Fibroblast of skin of left biceps (primary cell): ENCODE results near the gene AXL.
"Not testable (repeated sequence)": the region's sequence is repeated elsewhere in the genome, so short reads cannot be mapped to it uniquely, and the experiment has no call there.

Experiments
- DNase-seq, 2 experiments: peaks; one replicate each; pipeline ENCODE4 v3.0.0-alpha.2; 2013; ENCODE audit warnings: low read depth in 2 of 2

Gene AXL

GRCh38 chr19:41273076-41273475, 54.1 kb downstream of the AXL start:
- no peak for DNase-seq

DNA sequence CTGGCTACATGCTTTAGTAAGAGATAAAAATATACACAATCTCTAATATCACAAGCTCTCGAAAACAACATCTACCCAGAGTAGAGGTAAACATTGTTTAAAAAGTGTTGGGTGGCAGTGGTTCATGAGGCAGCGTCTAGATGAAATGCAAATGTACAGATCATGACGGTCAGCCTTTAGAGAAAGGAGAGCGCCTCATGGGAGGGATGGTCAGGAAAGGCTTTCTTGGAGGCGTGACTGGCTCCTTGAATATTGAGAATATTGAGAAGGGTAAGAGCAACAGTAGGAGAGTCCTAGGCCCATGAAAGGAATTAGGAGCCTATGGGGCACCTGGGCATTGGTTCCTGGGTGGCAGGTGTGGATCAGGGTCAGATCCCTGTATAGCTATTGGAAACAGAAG, 55.8 kb downstream of the AXL start:
- DNase-seq: no peak

GRCh38 chr19:41276231-41276630, 57.2 kb downstream of the AXL start:
- DNase-seq: no peak

DNA sequence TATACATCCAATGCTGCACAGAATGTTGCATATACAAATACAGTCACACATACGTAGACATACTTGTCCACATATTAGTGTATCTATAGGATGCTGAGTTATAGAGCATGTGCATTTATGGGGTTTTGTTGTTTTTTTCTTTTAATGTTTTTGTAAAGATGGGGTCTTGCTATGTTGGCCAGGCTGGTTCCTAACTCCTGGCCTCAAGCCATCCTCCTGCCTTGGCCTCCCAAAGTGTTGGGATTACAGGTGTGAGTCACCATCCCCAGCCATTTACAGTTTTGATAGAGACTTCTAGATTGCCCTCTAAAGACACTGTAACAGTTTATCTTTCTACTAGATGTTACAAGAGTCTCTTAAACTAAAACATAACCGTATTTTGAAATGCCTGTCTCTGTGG, 59.5 kb downstream of the AXL start:
- no peak for DNase-seq

GRCh38 chr19:41288673-41289530, 69.9 kb downstream of the AXL start:
- no peak for DNase-seq

DNA sequence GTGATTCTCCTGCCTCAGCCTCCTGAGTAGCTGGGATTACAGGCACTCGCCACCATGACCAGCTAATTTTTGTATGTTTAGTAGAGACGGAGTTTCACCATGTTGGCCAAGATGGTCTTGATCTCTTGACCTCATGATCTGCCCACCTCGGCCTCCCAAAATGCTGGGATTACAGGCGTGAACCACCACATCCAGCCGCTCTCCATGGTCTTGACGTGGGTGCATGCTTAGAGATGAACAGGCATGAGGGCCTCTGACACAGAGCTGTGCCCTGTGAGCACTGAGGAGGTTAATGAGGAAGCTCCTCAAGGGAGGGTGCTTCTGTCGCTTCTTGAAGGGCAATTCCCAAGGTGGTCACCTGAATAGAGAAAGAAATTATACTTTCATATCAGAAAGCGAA, 70.8 kb downstream of the AXL start:
- not testable (repeated sequence) for DNase-seq

DNA sequence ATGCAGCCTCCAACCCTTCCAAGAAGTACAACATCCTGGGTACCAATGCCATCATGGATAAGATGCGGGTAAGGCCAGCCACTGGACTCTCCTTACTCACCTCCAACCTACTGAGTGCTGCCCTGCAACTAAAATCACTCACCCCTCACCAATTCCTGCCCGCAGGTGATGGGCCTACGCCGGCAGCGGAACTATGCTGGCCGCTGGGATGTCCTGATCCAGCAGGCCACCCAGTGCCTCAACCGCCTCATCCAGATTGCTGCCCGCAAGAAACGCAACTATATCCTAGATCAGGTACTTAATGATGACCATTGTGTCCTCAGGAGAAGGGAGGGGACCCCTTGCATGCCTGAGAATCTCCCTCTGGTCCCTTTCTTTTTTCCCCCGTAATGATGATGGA, 75.4 kb downstream of the AXL start:
- no peak for DNase-seq

DNA sequence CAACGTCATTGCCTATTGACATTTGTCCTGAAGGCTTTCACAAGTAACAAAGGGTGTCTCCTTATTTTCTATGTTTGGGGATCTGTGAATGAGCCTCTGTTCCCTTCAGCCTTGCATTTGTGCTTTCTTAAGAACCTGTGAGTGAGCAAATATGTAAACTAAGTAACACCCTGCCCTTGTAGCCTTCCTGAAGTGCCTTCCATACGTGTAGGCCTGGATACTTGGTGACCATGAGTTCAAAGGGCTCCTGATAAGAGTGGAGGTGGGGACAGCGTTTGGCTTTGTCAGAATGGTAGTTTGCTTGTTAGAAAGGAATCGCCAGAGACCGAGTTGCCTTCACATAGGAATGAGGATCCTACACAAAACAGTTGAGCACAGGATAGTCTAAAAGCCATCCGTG, 76.5 kb downstream of the AXL start:
- no peak for DNase-seq

GRCh38 chr19:41296433-41296871, 77.4 kb downstream of the AXL start:
- DNase-seq: no peak

DNA sequence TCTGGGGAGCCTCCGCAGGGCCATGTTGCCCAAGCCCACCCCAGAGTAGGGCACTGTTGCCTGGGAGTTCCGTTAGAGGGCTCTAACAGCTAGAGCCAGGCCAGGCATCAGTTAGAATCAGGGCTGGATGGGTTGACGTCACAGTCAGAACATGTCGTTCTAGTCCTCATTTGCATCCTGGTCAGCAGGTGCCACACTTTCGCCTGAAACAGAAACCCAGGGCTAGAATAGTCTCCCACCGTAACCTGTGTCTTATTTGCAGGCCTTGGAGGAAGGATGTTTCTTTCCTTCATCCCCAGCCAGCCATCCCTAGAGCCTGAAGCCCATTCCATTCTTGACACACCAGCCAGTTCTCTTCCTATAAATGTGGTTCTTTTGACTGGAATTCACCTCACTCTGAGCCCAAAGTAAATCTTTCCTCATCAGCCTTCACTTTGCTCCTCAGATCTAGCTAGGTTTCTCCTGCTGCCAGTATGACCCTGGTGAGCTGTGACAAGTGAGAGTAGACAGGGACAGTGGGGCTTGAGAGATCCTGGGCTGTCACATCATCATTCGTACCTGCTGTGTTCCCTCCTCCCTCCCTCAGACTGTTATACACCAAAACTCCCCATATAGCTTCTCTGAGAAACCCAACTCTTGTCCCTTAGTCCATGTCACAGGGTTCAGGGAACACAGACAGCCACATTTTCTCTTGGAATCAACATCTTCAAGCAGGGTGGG, 78.8 kb downstream of the AXL start:
- DNase-seq: no peak

- no peak for DNase-seq
Observed at GRCh38 chr19:41298348-41298964, 79.4 kb downstream of the AXL start.

DNA sequence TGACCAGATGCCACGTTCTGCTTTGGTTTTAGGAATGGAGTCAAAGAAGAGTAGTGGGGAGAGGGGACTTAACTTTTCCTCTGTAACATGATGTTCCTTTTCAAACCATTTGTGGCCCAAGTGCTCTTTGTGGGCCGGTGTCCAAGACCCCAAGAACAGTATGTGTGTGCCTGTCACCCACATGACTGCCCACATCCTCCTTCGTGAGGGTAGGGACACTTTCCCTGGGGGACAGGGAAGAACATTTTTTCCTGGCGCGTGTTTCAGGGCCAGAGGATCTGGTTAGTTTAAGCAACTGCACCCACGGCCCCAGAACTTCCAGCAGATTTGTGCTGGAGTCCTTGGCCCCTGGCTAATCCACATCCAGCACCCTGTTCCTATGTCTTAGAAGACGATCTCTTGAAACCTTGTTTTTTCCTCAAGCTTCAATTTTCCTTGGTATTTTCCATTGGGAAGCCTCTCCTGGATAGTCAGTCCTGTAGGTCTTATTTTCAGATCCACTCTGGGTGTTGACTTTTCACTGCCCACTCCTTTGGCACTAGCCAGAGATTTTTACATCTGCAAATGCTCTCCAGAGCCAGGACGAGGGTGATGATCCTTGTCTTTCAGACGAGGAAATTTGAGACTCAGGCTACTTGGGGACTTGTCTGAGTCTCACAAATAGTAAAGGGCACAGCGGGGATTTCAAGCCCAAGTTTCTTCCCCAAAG, 80.2 kb downstream of the AXL start:
- DNase-seq: no peak

- no peak for DNase-seq
Observed at GRCh38 chr19:41299755-41300089, 80.7 kb downstream of the AXL start.

GRCh38 chr19:41300555-41300954, 81.5 kb downstream of the AXL start:
- DNase-seq: no peak

GRCh38 chr19:41302624-41303351, 83.8 kb downstream of the AXL start:
- no peak for DNase-seq

- no peak for DNase-seq
Observed at GRCh38 chr19:41303954-41304353, 84.9 kb downstream of the AXL start.

GRCh38 chr19:41304706-41305483, 85.9 kb downstream of the AXL start:
- DNase-seq: no peak

DNA sequence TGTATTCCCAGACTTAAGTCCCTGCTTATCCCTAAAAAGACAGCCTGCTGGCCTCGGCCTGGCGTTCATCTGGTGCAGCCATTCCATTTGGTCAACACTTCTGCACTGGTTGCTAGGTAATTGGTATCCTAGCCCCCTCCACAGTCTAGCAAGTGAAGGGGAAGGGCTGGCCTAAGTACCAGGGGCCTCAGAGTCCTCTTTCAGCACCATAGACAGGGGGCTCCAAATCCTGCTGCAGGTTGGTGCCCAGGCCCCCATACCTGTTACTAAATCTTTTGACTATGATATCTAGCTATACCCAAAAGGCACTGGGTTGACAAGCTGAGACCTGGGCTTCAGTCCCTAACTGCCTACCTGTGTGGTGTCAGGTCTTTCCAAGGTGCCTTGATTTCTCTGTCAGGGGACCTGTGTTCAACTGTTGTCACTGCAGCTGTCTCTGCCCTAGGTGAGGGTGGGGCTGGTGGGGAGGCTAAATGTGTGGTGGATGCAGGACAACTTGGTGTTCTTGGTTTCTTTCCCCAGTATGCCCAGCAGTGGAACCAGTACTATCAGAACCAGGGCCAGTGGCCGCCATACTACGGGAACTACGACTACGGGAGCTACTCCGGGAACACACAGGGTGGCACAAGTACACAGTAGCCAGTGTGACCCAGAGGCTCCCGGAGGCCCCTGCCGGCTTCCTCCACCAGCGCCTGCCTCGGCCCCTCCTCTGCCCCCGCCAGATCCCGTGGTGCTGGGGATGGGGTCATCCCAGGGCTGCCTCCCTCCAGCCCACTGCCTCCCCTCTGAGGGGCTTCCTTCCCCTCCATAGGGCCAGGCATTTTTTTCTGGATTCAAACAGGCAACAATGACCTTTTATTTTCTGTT, 87.1 kb downstream of the AXL start:
- DNase-seq: no peak

DNA sequence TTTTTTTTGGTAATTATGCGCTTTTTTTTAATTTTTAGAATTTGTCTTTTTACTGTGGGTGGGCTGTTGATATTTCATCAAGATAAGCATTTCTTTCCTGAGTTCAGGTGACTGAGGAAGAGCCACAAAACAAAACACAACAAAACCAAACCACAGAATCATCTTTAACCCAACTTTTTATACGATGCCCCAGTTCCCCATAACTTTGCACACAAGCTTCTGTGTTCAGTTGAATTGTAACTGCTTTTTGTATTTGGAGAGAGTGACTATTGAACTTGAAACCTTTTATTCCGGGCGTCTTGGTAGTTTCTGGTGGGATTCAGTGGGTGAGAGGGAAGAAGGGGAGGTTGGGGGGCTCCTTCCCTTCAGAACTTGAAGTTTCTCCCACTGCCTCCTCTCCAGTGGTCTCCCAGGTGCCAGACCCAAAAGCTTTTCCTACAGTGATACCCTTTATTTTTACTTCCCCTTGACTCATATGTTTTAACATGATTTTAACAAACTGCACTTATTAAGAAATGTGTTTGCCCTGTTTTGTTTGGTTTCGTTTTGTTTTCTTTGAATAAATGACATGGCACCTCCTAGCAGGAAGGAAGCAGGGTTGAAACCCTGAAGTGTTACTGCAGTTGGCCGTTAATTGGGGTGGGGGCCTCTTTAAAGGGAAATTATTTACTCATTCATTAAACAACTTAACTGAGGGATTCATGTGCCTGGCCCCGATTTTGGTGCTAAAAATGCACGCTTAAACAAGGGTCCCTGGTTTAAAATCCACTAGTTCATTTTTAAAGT, 88.3 kb downstream of the AXL start:
- no peak for DNase-seq
